GM18873 (cell line): ENCODE data around the gene AHSP.
A peak's percentile ranks its signal among the peaks of the same experiment; 100 is the strongest.
"Not testable (repeated sequence)": the region's sequence is repeated elsewhere in the genome, so short reads cannot be mapped to it uniquely, and the experiment has no call there.

Experiments used
- ATAC-seq: cut with Tn5 transposase; IDR thresholded peaks from one replicate; pipeline ENCODE4 v1.9.1; 2021; ENCODE audit warnings: mild to moderate bottlenecking, moderate library complexity, moderate number of reproducible peaks; ENCODE audit not compliant: unreplicated experiment, low FRiP score

Gene AHSP

DNA sequence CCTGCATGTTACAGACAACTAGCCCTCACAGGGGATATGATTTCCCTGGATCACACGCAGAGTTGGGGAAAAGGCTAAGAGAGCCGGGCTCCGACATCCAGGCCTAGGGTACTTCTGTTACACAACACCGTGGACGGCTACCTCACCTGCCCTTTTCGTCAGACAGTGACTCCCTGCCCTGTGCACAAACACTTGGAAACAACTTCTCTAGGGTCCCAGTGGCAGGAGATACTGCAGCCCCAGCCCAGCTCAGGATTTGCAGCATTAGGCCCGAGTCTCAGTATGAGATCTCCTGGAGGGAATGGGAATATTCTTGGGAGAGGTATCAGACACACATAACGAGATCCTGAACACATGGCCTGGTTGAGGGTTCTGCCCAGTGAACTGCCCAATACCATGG lies 27.8 kb upstream of the AHSP start:
- ATAC-seq, result no peak

GRCh38 chr16:31501226-31501965 lies 26.3 kb upstream of the AHSP start:
- no peak for ATAC-seq

GRCh38 chr16:31501966-31502348 lies 25.7 kb upstream of the AHSP start:
- ATAC-seq, result no peak

- no peak for ATAC-seq
Measured at GRCh38 chr16:31502981-31503380, 24.7 kb upstream of the AHSP start.

DNA sequence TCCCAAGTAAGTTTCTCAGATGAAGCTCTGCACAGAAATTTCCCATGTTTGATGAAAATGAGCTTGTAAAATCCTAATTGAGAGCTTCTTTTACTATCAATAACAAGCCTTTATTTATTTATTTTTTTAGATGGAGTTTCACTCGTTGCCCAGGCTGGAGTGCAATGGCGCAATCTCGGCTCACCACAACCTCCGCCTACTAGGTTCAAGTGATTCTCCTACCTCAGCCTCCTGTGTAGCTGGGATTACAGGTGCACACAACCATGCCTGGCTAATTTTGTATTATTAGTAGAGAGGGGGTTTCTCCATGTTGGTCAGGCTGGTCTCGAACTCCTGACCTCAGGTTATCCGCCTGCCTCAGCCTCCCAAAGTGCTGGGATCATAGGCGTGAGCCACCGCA lies 24.1 kb upstream of the AHSP start:
- ATAC-seq, result not testable (repeated sequence)

GRCh38 chr16:31504159-31504558 lies 23.5 kb upstream of the AHSP start:
- ATAC-seq, result no peak

DNA sequence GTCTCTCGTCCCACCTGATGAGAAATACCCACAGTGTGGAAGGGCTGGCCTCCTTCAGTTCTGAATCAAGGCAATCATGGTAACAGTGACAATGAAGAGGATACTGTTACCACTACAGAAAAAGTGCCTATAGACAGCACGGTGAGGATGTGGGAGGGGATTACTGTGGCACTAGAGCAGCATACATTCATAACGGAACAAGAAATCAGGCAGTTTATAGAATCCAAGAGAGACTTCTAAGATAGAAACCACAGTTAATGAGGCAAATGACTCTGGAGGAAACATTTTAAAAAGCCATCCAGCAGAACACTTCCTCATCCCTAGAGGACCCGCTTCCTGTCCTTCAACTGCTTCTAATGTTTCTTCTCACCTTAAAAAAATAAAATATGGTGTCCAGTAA lies 22.2 kb upstream of the AHSP start:
- peak; percentile 38 for ATAC-seq

GRCh38 chr16:31507617-31507928 lies 20.1 kb upstream of the AHSP start:
- ATAC-seq, result peak; percentile 4

DNA sequence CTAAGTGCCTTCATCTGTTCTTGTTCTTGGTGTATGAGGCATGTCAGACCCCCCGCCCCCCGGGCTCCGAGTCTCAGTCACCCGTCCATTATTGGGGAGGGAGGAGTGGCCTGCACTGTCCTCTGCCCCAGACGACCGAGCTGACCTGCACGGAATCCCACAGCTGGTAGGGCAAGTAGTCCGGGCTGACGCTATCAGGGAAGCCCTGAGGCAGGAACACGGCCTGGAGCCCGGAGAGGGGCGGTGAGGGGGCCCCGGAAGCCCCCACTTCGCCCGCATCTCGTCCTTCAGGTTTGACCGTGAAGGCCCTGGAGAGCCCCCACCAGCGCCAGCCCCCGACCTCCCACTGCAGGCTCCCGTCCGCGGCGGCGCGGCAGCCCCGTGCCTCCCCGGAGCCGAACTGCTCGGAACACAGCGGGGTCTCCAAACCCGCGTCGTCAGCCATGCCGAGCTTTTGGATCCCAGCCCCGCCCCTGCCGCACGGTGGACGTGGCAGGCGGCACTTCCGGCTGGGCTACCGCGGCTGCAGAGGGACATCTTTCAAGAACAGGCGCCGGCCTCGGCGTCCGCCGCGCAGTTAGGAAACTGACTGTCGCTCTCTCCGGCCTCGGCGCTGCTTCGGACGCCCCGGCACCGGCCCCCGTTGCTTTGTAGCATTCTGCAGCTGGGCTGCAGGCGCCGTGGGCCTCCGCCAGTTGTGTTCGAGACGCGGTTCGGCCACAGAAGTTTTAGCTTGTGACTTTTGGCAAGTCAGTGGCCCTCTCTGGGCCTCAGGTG lies 19.6 kb upstream of the AHSP start, which contains the start of gene RUSF1:
RUSF1 (minus strand) TSS at position 463 of the 777 bp plus-strand sequence; CDS start at position 445, 18 bp downstream.
- ATAC-seq, result peak; percentile 83

DNA sequence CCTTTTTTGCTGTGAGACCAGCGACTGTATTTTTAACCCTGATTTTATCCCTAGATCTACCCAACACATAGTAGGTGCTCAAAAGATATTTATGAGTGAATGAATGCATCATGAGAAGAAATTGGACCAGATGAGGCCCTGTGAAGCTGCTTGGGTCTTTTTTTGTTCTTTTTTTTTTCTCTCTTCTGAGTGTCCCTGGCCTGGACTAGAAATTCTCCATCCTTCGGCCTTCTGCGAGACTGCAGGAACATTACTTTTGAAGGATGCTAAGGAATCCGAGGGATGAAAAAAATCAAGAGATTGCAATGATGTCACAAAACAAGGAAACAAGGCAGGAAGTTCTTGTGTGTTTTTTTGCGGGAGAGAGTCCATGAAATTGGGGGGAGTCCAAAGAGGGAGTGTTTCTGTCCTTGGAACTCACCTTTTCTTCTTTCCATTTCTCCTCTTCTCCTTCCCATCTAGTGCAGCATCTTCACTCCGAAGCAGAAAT lies 18.9 kb upstream of the AHSP start:
- ATAC-seq, result no peak

- ATAC-seq, result no peak
Measured at GRCh38 chr16:31513126-31513525, 14.6 kb upstream of the AHSP start.

GRCh38 chr16:31513884-31514283 lies 13.8 kb upstream of the AHSP start:
- no peak for ATAC-seq

DNA sequence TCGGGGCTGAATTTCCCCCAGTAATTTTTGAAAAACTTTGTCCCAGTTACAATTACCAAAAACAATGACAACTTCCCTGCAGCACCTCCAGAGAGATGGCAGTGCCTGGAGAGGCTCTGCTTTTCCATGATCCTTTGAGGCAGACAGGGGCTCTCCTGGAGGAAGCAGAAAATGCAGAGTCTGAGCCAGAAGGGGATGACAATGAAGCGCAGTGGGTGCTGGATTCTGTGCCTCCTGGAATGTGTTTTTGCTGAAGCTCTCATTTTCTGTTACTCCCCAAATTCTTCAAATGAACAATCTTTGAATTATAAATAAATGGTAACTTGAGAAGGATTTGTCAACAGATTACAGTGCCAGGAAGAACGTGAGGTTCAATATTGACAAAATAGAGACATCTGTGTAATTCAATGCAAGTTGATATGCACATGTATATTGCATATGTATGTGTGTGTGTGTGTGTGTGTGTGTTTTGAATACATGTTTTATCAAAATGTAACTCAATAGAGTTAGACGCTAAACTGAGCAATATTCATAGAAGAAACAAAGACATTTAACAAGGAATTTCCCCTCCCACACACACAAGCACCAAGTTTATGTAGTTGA lies 9.8 kb upstream of the AHSP start:
- no peak for ATAC-seq

DNA sequence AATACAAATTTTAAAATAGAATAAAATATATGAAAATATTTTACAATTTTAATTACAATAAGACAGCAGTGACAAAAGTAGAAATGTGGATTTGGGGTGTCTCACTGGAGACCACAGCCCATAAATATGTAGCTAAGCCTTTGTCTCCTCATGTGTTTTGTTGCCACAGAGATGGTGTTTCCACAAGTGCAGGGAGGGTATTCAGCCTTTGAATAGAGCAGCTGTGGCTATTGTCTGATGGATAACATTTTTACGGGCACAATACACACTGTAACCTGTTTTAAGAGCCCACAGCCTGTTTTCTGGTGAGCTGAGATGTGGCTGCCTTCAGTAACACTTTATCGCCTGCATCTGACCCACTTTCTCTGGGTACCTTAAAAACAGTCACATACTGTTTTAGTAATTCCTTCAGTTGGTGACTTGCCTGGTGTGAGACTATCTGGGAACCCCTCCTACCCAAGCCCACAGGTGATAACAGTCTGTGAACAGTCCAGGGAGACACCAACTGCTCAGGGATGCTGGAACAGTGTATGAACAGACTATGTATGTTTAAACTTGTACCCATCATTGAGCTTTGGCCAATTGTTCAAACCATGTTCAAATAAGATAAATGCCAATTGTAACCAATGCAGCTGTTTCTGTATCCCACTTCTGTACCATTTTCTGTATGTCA lies 7.8 kb upstream of the AHSP start:
- ATAC-seq, result no peak

DNA sequence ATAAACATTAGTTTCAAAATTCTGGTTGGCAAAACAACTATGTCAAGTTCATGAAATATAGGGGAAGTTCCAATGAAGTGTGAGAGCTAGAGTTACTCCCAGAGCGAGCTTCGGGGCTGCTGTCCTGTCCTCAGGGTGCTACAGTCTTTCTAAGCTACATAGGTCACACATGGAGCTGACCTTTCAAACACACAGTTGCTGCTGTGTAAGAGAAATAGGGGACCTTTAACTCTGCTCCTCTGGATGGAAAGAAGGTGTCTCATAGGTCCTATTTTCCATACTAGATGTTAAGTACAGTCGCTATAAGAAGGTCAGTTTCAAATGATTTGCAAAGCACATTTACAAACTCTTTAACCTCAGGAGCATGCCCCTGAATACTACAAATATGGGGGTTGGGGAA lies 6.3 kb upstream of the AHSP start:
- ATAC-seq, result no peak

DNA sequence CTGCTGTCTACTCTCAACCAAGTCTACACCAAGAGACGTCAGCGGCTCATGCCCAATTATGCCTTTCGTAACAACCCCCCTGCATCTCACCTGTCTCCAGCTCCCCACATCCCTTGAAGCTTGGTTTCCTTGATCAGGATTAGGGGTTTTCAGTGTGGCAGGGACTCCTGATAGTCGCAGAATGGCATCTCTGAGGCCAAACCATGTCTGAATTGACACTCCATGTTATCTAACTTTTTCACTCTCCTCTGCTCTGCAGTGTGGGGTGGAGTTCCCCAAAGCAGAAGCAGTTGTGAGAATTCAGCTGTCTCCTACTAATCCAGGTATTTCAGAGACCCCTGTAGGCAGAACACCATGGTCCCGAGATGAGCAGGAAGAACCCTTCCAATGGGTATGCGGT lies 5.6 kb upstream of the AHSP start:
- no peak for ATAC-seq

DNA sequence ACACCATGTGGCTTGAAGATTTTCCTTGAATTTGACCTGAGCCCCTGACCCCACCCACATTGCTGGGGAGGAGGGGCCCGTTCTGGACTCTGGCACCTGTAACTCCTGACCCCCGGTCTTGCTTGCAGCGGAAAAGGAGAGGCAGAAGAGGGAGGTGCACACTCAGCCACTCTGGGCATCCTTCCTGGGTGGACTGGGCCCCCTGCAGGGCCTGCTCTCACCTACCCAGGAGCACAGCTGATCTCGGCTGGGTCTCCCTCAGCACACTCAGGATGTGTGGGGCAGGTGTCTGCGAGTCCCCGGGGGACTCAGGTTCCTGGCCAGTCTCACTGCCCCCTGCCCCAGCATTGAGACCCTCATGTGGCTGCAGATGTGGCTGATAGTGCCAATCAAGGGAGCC lies 3.9 kb upstream of the AHSP start:
- ATAC-seq, result not testable (repeated sequence)

DNA sequence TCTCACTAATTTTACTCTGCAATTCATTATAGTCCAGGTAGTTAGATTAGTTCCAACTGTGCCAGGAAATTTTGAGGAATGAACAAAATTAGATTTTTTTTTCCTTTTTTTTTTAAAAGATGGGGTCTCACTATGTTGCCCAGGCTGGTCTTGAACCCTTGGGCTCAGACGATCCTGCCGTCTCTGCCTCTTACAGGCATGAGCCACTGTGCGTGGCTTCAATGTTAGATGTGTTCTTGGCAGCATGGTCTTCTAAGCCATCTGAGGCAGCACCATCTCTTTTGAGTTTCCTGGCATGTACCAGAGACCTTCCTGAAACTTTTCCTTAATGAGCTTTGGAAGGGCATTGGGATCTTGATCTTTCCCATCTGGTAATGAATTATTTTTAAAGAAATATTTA lies 2.6 kb upstream of the AHSP start:
- no peak for ATAC-seq

GRCh38 chr16:31528523-31529107 lies 915 bp downstream of the AHSP start:
- ATAC-seq, result no peak

GRCh38 chr16:31529108-31529936 lies 1.6 kb downstream of the AHSP start:
- ATAC-seq, result no peak
